GM13977 (cell line): ENCODE results near the gene PGAP6.

ENCODE experiments used
- DNase-seq: peaks from one replicate; pipeline ENCODE4 v3.0.0; 2012; ENCODE audit warnings: low spot score
- CTCF ChIP-seq: IDR thresholded peaks from 2 replicates; pipeline ENCODE4 v1.5.1; 2012; ENCODE audit warnings: mild to moderate bottlenecking, control low read depth; ENCODE audit not compliant: insufficient read depth; ENCODE audit errors: extremely low read depth, missing control alignments
- in situ Hi-C: fragments of 300-500 bp; cut with MboI; formaldehyde crosslinking; loops from one replicate; pipeline ENCODE4 v1.12.0; 2022; ENCODE audit warnings: low sequenced_read_pairs, low pct_unique_long_range_greater_than_20kb, mixed read lengths, inconsistent platforms; ENCODE audit not compliant: unreplicated experiment

Gene PGAP6

GRCh38 chr16:324451-325334, 57.1 kb downstream of the PGAP6 start:
- in situ Hi-C loops: no loop called here
- DNase-seq: peak; percentile 78
- TF ChIP-seq CTCF: no peak

GRCh38 chr16:324201-324450, 57.7 kb downstream of the PGAP6 start:
- no peak for TF ChIP-seq CTCF
- in situ Hi-C loops: no loop called here
- no peak for DNase-seq

DNA sequence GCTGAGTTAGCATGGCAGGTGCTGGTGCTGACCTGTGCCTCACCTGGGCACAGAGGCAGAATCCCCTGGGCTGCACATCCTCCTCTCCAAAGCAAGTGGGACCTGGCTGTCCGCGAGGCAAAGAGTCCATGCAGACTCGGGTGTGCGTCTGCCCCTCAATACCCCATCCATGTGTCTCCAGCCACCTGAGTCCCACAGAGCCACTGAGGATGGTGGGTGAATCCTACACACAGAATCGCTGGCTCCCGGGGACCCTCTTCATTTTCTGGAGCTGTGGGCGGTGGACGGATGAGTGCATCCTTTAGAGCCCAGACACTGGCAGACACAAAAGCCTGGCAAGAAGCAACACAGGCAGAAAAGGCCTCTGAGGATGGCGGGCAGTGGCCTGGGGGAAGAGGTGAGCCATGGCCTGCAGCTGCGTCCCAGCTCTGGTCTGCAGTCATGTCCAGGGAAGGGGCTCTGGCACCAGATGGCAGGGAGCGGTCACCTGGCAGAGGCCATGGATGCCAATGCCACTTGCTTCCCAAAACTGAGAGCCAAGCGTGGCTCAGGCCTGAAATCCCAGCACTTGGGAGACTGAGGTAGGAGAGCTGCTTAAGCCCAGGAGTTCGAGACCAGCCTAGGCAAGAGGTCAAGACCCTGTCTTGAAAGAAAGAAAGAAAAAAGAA, 59.2 kb downstream of the PGAP6 start:
- in situ Hi-C loops: no loop called here
- TF ChIP-seq CTCF: no peak
- no peak for DNase-seq

GRCh38 chr16:321532-321931, 60.2 kb downstream of the PGAP6 start:
- in situ Hi-C loops: no loop called here
- DNase-seq: no peak
- no peak for TF ChIP-seq CTCF
